COLO829 (cell line): ENCODE data around the gene TRMT112.
A peak's percentile ranks its signal among the peaks of the same experiment; 100 is the strongest.
"Not testable (repeated sequence)": the region's sequence is repeated elsewhere in the genome, so short reads cannot be mapped to it uniquely, and the experiment has no call there.

Experiments
- DNase-seq: peaks from one replicate; pipeline ENCODE4 v3.0.0; 2012; ENCODE audit warnings: low spot score

Gene TRMT112

DNA sequence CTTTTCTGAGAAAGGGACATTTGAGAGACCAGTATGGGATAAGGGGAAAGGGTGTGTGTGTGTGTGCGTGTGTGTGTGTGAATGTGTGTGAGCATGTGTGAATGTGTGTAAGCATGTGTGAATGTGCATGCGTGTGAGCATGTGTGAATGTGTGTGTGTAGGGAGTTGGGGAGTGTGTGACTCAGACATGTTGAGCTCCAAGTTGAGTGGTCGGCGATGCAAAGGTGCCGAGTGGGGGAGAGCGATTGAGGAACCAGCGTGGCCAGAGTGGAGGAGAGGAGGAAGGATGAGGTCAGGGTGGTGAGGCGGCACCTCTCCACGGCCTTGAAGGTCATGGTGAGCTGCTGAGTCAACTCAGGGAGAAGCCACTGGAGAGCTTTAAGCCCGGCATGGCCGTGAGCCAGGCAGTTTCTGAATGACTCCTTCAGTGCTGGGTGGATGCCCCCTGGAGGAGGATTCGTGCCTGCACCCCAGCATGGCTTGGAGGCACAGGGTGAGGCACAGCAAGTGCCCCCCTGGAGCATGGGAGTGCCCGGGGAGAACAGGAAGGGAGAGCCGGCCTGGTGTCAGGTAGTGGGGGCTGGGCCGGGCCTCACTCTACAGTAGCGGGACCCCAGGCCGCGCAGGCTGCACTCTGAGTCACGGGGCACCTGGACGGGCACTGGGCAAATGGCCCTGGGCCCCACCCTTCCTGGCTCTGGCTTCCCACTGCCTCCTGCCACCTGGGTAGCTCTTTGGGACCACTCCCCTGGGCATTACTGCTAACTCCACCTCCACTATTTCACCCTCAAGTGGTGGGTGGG is 14.4 kb upstream of the TRMT112 start:
- DNase-seq: peak; percentile 77

DNA sequence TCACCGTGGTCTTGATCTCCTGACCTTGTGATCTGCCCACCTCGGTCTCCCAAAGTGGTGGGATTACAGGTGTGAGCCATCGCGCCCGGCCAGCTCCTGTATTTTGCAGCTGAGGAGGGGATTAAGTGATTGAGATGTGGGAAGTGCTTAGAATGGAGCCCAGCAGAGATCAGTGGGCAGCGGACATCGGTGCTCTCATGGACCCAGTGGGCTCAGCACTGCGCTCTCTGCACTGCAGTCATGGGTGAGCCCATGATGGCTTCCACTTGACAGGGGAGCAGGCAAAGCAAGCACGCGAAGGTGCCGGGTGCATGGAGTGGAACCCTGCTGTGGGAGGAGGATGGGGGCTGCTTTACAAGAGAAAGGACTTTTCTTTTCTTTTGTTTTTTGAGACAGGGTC is 13.5 kb upstream of the TRMT112 start:
- no peak for DNase-seq

DNA sequence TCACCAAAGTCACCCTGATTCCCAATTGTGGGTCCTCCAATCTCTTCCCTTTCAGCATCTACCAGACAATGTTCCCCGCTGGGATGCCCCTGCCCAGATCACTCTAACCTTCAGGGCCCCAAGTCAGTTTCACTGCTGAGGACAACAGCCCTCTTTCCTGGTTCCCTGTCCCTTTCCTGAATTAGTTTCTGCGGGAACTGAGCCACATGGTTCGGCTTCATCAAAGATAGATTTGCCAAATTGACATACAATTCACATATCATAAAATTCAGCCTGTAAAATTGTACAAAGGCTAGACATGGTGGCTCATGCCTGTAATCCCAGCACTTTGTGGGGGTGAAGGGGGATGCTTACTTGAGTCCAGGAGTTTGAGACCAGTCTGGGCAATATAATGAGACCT is 10.6 kb upstream of the TRMT112 start:
- DNase-seq: no peak

DNA sequence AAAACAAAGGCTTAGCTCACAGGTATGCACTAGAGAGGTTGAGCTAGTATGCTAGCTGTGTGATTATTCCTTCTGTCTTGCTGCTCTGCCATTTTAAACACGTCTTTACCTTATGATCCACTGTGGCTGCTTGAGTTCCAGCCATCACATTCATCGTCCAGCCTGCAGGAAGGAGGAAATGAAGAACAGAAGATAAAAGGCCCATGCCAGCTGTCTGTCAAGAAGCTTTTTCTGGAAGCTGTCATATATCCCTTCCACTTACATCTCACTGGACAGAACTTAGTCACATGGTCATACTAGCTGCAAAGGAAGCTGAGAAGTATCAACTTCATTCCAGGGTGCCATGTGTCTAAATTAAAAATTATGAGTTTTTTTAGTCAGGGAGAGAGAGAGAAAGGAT is 10.0 kb upstream of the TRMT112 start:
- DNase-seq: no peak

DNA sequence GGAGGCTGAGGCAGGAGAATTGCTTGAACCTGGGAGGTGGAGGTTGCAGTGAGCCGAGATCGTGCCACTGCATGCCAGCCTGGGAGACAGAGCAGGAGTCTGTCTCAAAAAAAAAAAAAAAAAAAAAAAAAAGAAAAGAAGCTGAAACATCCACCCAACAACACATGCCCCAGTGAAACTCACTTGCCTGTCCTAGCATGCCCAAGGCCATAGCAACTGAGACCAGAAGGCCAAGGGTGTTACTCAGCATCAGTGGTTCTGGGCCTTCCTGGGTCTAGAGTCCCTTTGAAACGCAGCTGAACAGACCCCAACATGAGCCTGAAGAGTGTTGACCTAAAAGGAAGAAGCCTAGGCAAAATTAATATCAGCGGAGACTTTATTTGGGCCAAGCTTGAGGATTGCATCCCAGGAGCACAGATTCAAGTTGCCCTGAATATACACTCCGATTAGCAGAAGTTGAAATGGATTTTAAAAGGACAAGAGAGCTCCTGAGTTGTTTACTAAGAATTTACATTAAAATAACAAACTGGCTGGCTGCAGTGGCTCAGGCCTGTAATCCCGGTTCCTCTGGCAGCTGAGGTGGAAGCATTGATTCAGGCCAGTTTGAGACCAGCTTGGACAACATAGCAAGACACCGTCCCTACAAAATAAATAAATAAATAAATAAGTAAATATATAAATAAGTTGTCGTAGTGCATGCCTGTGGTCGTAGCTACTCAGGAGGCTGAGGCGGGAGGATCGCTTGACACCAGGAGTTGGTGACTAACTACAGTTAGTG is 7.5 kb upstream of the TRMT112 start:
- DNase-seq: no peak

DNA sequence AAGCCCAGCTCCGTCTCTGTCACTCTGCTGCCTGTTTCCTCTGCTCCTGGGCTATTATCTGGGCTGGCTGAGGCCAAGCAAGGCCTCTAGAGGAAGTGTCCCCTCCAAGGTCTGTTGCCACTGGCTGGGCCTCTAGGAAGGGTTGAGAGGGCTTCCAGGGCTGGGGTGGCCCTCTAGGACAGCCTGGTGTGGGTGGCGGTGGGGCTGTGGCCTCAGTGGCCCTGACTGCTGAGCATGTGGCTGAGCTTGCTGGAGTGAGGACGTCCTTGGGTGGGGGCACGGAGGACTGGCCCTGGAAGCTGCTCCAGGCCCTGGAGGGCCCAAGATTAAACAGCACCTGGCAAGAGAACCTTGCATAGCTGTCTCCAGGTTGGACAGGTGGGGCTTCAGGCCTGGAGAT is 6.6 kb upstream of the TRMT112 start:
- not testable (repeated sequence) for DNase-seq

DNA sequence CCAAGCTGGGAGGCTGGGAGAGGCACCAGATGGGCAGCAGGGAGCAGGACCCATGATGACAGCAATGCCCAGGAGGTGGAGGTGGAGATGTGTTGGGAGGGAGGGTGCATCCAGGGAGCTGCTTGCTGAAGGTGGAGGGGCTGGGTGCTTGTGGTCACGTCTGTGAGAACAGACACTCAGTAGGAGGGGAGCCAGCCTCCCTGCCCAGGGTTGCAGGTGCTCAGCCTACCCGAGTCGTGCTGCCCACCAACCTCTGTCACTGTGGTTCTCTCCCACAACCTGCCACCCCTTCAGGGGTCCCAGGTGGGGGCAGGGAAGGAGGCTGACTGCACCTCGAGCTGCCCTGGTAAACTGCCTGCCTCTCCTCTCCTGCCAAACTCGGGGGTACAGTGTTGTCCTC is 6.0 kb upstream of the TRMT112 start:
- no peak for DNase-seq

DNA sequence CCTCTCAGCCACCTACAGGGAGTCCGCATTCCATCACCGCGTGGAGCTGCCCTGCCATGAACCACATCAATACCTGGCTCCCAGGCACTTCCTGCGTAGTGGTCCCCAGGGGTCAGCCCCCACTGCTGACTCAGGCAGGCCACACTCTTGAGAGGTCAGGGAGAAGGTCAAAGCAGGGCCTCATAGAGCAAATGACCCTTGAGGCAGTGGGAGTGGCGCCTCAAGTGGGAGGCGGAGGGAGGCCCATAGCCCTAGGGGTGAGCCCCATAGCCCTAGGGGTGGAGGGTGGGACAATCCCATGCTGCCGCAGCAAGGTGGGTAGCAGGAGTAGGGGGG is 5.5 kb upstream of the TRMT112 start:
- no peak for DNase-seq

DNA sequence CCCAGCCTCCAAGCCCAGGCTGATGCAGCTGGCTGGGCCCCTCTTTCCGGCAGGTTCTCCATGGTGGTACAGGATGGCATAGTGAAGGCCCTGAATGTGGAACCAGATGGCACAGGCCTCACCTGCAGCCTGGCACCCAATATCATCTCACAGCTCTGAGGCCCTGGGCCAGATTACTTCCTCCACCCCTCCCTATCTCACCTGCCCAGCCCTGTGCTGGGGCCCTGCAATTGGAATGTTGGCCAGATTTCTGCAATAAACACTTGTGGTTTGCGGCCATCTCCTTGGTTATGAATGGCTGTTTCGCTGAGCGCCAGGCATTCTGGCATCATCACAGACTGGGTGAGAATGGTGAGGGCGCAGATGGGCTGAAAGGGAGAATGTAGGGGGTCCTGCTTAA is 4.2 kb upstream of the TRMT112 start:
- DNase-seq: no peak

DNA sequence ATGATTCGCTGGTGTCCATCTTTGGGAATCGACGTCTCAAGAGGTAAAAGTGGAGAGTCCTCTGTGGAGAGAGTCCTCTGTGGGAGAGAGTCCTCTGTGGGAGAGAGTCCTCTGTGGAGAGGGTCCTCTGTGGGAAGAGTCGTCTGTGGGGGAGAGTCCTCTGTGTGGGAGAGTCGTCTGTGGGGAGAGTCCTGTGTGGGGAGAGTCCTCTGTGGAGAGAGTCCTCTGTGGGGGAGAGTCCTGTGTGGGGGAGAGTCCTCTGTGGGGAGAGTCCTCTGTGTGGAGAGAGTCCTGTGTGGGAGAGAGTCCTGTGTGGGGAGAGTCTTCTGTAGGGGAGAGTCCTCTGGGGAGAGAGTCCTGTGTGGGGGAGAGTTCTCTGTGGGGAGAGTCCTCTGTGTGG is 3.7 kb upstream of the TRMT112 start:
- DNase-seq: no peak

DNA sequence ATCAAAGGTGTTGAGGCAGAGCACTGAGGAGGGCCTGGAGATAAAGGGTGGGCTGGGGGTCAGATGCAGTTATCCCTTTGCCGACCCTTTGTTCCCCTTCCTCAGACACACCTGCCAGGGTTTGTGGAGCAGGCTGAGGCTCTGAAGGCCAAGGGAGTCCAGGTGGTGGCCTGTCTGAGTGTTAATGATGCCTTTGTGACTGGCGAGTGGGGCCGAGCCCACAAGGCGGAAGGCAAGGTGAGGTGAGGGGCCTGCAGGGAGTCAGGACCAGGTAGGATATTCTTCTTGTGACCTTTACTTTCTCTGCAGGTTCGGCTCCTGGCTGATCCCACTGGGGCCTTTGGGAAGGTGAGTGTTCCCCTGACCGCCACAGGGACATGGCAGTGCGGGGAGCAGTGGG is 3.2 kb upstream of the TRMT112 start:
- no peak for DNase-seq

DNA sequence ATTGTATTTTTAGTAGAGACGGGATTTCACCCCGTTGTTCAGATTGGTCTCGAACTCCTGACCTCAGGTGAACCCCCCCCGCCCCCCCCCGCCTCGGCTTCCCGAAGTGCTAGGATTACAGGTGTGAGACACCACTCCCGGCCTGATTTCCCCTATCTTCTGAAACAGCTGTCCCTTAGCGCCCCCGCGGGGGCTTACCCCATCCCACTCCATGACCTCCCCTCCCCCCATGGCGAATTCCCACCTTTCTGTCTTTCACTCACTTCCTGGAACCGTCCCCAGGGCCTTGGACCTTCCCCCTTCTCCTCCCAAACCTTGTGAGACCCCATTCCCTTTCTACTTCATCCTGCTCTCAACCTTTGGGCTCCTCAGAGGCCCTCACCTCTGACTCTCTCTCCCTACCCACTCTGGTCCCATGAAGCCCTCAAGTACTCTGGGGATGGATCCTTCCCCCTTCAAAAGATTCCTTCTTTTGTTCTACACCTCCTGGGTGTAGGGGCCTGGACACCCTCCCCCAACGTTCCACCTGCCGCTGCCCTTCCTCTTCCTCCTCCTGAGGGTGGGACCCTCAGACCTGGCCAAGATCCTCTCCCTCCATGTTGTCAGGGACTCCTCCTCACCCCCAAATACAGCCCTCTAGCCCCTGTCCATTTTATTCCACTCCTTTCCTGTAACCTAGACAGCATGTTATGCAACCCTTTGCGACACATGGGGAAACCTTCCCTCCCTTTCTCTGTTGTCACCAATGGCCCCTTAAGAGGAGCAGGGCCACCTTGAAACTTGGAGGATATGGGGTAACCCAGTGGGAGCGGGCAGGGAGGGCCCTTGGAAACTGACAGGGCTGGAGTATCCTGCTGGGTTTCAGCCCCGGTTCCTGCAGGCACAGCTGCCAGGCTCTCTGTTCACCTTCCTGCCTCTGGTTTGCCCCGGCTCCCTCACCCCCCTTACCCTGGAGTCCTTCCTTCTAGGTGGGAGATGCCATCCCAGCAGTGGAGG is 1.7 kb upstream of the TRMT112 start:
- no peak for DNase-seq

DNA sequence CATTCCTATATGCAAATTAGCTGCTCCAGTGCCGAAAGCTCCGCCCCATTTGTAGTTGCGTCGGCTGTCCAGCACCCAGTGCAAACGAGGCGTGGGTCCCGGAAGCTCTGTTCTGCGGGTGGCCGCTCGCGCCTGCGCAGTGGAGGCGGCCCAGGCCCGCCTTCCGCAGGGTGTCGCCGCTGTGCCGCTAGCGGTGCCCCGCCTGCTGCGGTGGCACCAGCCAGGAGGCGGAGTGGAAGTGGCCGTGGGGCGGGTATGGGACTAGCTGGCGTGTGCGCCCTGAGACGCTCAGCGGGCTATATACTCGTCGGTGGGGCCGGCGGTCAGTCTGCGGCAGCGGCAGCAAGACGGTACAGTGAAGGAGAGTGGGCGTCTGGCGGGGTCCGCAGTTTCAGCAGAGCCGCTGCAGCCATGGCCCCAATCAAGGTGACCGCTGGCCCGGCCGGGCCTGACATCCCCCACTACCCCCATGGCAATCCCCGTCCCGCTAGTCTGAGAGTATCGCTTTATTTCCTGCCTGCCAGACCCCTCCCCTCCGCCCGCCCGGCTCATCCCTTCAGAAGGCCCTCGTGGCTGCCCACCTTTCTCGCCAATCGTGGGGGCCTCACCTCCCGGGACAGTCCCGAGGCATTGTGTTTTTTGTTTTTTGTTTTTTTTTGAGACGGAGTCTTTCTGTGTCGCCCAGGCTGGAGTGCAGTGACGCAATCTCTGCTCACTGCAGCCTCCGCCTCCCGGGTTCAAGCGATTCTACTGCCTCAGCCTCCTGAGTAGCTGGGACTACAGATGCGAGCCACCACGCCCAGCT is 804 bp upstream of the TRMT112 start, which contains the start of gene PRDX5:
PRDX5 (plus strand) TSS at position 161 of the 805 bp plus-strand sequence; CDS start at position 256, 95 bp downstream.
- DNase-seq: peak; percentile 95

DNA sequence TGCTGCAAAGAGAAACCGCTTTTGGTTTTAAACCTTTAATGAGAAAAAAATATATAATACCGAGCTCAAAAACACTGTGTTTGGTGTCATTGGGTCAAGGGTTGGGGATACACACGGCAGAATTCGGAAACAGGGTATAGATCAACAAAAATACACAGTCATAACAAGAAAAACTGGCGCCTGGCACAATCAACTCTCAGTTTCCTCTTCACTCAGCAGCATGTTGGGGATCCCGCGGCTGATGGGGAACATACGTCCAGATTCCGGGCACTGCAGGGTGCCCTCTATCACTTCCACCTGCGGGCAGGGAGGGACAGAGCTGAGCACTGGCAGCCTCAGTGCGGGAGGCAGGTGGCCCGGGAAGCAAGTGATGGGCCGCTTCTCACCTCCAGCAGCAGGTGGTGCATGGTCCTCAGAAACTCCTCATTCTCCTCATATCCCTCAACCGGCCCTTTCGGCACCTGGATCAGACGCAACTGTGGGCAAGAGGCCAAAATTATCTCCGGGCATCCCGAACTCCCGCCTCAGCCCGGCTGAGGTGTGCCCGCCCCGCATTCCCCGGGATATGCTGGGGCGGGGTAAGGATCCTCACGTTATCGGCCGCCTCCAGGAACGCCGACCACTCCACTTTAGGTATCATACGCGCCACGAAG is 561 bp downstream of the TRMT112 start:
- no peak for DNase-seq

DNA sequence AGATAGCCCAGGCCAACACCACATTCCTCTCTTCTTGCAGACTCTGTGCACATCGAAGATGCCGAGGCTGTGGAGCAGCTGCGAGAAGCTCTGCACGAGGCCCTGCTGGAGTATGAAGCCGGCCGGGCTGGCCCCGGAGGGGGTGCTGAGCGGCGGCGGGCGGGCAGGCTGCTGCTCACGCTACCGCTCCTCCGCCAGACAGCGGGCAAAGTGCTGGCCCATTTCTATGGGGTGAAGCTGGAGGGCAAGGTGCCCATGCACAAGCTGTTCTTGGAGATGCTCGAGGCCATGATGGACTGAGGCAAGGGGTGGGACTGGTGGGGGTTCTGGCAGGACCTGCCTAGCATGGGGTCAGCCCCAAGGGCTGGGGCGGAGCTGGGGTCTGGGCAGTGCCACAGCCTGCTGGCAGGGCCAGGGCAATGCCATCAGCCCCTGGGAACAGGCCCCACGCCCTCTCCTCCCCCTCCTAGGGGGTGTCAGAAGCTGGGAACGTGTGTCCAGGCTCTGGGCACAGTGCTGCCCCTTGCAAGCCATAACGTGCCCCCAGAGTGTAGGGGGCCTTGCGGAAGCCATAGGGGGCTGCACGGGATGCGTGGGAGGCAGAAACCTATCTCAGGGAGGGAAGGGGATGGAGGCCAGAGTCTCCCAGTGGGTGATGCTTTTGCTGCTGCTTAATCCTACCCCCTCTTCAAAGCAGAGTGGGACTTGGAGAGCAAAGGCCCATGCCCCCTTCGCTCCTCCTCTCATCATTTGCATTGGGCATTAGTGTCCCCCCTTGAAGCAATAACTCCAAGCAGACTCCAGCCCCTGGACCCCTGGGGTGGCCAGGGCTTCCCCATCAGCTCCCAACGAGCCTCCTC is 1.5 kb downstream of the TRMT112 start:
- DNase-seq: not testable (repeated sequence)

DNA sequence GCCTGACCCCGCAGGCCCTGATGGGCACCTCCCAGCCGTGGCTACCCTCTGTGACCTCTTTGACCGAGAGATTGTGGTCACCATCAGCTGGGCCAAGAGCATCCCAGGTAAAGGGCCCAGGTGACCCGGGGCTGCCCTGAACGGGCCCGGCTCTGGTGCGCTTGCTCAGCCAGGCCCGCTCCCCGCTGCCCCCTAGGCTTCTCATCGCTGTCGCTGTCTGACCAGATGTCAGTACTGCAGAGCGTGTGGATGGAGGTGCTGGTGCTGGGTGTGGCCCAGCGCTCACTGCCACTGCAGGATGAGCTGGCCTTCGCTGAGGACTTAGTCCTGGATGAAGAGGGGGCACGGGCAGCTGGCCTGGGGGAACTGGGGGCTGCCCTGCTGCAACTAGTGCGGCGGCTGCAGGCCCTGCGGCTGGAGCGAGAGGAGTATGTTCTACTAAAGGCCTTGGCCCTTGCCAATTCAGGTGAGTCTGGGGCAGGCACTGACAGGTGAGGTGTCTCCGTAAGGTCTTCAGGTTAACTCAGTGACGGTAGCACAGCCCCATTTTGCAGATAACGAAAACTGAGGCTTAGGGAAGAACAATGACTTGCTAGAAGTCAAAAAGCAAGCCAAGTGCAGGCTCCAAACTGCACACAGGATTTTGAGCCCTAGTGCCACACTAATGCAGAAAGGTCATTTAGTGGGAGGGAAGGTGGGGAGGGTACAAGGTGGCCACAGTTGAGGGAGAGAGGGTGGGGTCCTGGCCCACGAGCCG is 2.4 kb downstream of the TRMT112 start:
- DNase-seq: no peak

DNA sequence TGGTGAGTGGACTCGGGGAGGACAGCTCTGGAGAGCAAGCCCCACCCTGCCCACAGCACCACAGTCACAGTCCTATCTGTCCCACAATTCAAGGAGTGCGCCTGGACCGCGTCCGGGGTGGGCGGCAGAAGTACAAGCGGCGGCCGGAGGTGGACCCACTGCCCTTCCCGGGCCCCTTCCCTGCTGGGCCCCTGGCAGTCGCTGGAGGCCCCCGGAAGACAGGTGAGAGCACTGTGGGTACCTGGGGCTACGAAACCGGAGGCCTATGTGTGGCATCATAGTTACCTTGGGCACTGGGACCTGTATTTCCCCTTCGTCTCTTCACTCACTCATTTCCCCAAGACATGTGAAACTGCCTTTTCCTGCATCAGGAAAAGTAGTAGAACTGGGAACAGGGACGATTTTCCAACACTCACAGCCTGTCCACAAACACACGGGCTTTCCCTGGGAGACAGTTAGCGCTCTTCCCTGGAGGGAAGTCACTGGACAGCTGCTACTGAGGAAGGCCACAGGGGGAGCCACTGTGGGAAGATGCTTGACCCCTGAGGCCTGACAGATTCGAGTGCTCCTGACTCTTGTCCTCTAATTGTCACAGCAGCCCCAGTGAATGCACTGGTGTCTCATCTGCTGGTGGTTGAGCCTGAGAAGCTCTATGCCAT is 3.1 kb downstream of the TRMT112 start:
- DNase-seq: no peak

DNA sequence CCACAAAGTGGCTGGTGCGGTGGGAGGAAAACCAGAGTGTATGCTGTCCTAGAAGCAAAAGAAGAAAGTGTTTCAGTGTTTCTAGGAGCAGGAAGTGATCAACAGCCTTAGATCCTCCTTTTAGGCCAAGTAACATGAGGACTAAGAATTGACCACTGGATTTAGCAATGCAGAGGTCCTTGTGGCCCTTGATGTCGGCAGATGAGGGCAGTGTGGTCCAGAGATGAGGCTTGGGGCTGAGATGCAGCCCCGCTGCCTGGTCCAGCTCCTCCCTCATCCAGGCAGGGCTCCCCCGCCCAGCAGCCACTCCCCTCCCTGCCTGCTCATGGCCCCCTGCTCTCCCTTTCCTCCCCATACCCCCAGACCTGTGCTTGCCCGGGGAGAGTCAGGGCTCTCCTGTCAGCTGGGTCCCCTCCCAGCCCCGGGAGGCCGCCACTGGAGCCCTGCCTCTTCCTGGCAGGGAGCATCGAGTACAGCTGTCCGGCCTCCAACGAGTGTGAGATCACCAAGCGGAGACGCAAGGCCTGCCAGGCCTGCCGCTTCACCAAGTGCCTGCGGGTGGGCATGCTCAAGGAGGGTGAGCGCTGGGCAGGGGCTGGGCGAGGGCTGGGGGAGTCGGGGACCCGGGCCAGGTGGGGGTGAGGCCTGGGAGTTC is 3.7 kb downstream of the TRMT112 start:
- no peak for DNase-seq
